ENCODE data around the gene TPX2. TPM values are rescaled to one million over a fixed set of nuclear protein-coding genes. Genes with fewer than 3 reads are reported as not detected.

Gene TPX2, protein sequence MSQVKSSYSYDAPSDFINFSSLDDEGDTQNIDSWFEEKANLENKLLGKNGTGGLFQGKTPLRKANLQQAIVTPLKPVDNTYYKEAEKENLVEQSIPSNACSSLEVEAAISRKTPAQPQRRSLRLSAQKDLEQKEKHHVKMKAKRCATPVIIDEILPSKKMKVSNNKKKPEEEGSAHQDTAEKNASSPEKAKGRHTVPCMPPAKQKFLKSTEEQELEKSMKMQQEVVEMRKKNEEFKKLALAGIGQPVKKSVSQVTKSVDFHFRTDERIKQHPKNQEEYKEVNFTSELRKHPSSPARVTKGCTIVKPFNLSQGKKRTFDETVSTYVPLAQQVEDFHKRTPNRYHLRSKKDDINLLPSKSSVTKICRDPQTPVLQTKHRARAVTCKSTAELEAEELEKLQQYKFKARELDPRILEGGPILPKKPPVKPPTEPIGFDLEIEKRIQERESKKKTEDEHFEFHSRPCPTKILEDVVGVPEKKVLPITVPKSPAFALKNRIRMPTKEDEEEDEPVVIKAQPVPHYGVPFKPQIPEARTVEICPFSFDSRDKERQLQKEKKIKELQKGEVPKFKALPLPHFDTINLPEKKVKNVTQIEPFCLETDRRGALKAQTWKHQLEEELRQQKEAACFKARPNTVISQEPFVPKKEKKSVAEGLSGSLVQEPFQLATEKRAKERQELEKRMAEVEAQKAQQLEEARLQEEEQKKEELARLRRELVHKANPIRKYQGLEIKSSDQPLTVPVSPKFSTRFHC
- 100 to 1,000 TPM; 148 to 159 TPM for total RNA-seq

- H3K9me3 Mint-ChIP-seq (ENCODE audit: low read depth): no peaks in the 10 kb centered on the region
- peaks cover 10% of the 10 kb centered on the region for H3K4me1 Mint-ChIP-seq
- H3K36me3 Mint-ChIP-seq: peaks cover 12% of the 10 kb centered on the region
- peak; percentile 91 for DNase-seq
- no peak within 1 kb of the TSS for H3K27ac Mint-ChIP-seq
- no peak within 1 kb of the TSS for H3K4me3 Mint-ChIP-seq
- peak; percentile 93 for ATAC-seq
- H3K27me3 Mint-ChIP-seq: peaks cover 5% of the 10 kb centered on the region
- CTCF ChIA-PET: interaction anchor here (1.0 to 6.7 kb wide), 11 partner anchors 9 to 179 kb away, joined by 3 to 59 read pairs (median 6); partner anchors contain the start of gene BCL2L1
Measured at GRCh38 chr20:31738729-31739549, at the start of gene TPX2. Gene TPX2 (plus strand): TSS chr20:31739290. CDS start chr20:31757477, 18,187 bp downstream.

DNA sequence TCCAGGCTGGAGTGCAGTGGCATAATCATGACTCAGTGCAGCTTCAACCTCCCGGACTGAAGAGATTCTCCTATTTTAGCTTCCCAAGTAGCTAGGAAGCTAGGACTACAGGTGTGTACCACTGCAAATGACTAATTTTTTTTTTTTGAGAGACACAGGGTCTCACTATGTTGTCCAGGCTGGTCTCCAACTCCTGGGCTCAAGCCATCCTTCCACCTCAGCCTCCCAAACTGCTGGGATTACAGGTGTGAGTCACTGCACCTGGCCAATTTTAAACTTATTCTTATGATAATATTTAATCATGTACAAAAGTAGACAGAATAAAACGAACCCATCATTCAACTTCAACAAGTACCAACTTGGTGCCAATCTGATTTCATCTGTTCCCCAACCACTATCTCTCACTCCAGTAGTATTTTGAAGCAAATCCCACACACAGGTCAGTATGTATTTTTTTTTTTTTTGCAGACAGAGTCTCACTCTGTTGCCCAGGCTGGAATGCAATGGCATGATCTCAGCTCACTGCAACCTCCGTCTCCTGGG lies 48.9 kb upstream of the TPX2 start:
- DNase-seq (no peak), ATAC-seq (no peak)
- H3K27ac Mint-ChIP-seq: peak overlapping the region; percentile 64
- H3K27me3 Mint-ChIP-seq: no peaks in the 10 kb centered on the region
- peaks cover 62% of the 10 kb centered on the region for H3K4me1 Mint-ChIP-seq
- no peaks in the 10 kb centered on the region for H3K9me3 Mint-ChIP-seq (ENCODE audit: low read depth)
- H3K36me3 Mint-ChIP-seq: peaks cover 44% of the 10 kb centered on the region
- CTCF ChIA-PET: no interaction called here
- H3K4me3 Mint-ChIP-seq: no peak overlapping the region

GRCh38 chr20:31691646-31692275 lies 47.3 kb upstream of the TPX2 start:
- ATAC-seq (no peak), DNase-seq (no peak)
- Mint-ChIP-seq H3K4me1 (peaks cover 57% of the 10 kb centered on the region), H3K36me3 (peaks cover 38% of the 10 kb centered on the region), H3K4me3 (no peak overlapping the region), H3K27me3 (no peaks in the 10 kb centered on the region), H3K27ac (peak overlapping the region; percentile 78), H3K9me3 (ENCODE audit: low read depth) (no peaks in the 10 kb centered on the region)
- CTCF ChIA-PET: interaction anchor here (0.6 to 1.7 kb wide), 7 partner anchors 9 to 238 kb away, joined by 3 to 15 read pairs (median 4); no protein-coding TSS in a partner anchor

- no peak for ATAC-seq
- CTCF ChIA-PET: interaction anchor here (0.8 to 11.0 kb wide), 5 partner anchors 8 to 31 kb away, joined by 3 to 120 read pairs (median 4); partner anchors contain the start of gene BCL2L1
- Mint-ChIP-seq H3K4me1 (peaks cover 60% of the 10 kb centered on the region), H3K27me3 (no peaks in the 10 kb centered on the region), H3K36me3 (peaks cover 35% of the 10 kb centered on the region), H3K27ac (no peak overlapping the region), H3K4me3 (no peak overlapping the region), H3K9me3 (ENCODE audit: low read depth) (no peaks in the 10 kb centered on the region)
- DNase-seq: no peak
Measured at GRCh38 chr20:31693402-31693801, 45.7 kb upstream of the TPX2 start.

GRCh38 chr20:31693987-31694661 lies 45.0 kb upstream of the TPX2 start:
- Mint-ChIP-seq H3K4me1 (peaks cover 61% of the 10 kb centered on the region), H3K36me3 (peaks cover 31% of the 10 kb centered on the region), H3K4me3 (no peak overlapping the region), H3K27me3 (no peaks in the 10 kb centered on the region), H3K27ac (peak overlapping the region; percentile 69), H3K9me3 (ENCODE audit: low read depth) (no peaks in the 10 kb centered on the region)
- ATAC-seq (no peak), DNase-seq (no peak)
- CTCF ChIA-PET: interaction anchor here (0.8 to 11.0 kb wide), 3 partner anchors 8 to 32 kb away, joined by 3 to 120 read pairs (median 19); partner anchors contain the start of gene BCL2L1

GRCh38 chr20:31694842-31695593 lies 44.1 kb upstream of the TPX2 start:
- DNase-seq (no peak), ATAC-seq (no peak)
- no peak overlapping the region for H3K4me3 Mint-ChIP-seq
- H3K4me1 Mint-ChIP-seq: peaks cover 68% of the 10 kb centered on the region
- H3K27ac Mint-ChIP-seq: peak overlapping the region; percentile 69
- CTCF ChIA-PET: interaction anchor here (3.3 to 11.0 kb wide), 2 partner anchors 24 to 33 kb away, joined by 19 to 120 read pairs; partner anchors contain the start of gene BCL2L1
- no peaks in the 10 kb centered on the region for H3K27me3 Mint-ChIP-seq
- H3K9me3 Mint-ChIP-seq (ENCODE audit: low read depth): no peaks in the 10 kb centered on the region
- peaks cover 28% of the 10 kb centered on the region for H3K36me3 Mint-ChIP-seq

DNA sequence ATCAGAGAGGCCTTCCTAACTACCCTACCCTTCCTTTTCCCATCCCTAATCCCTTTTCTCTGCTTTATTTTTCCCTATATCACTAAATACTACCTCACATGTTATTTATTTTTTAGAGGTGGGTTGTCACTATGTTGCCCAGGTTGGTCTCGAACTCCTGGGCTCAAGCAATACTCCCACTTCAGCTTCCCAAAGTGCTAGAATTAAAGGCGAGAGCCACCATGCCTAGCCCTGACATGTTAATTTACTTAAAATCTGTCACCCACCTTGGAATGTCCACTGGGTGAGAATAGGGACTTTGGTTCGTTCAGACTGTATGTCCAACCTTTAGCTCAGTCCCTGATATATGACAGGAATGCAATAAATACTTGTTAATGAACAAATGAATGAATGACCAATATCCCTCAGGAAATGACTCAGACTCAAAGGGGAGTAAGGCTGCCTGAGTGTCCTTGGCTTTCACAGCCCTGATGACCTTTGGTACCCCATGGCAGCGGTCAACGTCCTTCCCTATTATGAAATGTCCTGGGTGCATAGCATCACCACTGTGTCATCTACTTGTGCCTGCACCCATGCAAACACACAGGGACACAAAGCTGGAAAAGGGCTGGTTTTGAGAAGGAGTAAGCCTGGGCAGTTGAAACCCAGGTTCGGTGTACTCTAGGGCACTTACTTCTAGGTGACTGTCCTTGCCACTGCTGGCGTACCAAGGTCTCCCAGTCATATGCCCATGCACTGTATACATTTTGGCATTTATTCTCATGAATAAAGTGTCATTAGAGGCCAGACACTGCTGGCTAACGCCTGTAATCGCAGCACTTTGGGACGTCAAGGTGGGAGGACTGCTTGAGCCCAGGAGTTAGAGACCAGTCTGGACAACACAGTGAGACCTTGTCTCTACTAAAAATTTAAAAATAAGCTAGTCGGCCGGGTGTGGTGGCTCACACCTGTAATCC lies 43.0 kb upstream of the TPX2 start:
- Mint-ChIP-seq H3K27me3 (no peaks in the 10 kb centered on the region), H3K9me3 (ENCODE audit: low read depth) (no peaks in the 10 kb centered on the region), H3K4me3 (no peak overlapping the region), H3K4me1 (peaks cover 74% of the 10 kb centered on the region), H3K36me3 (peaks cover 31% of the 10 kb centered on the region), H3K27ac (peak overlapping the region; percentile 30)
- ATAC-seq: no peak
- CTCF ChIA-PET: interaction anchor here (1.6 to 11.0 kb wide), 4 partner anchors 23 to 83 kb away, joined by 4 to 120 read pairs (median 28); partner anchors contain the start of gene BCL2L1
- no peak for DNase-seq

GRCh38 chr20:31698243-31698802 lies 40.8 kb upstream of the TPX2 start:
- H3K27me3 Mint-ChIP-seq: no peaks in the 10 kb centered on the region
- no peak for ATAC-seq

GRCh38 chr20:31698803-31699718 lies 40.0 kb upstream of the TPX2 start:
- H3K27me3 Mint-ChIP-seq: no peaks in the 10 kb centered on the region
- no peaks in the 10 kb centered on the region for H3K9me3 Mint-ChIP-seq (ENCODE audit: low read depth)
- H3K4me1 Mint-ChIP-seq: peaks cover 66% of the 10 kb centered on the region
- DNase-seq (peak; percentile 67), ATAC-seq (peak; percentile 93)
- H3K4me3 Mint-ChIP-seq: peak overlapping the region; percentile 47
- CTCF ChIA-PET: interaction anchor here (0.6 to 11.0 kb wide), 10 partner anchors 10 to 38 kb away, joined by 3 to 120 read pairs (median 4); partner anchors contain the start of gene BCL2L1
- peaks cover 32% of the 10 kb centered on the region for H3K36me3 Mint-ChIP-seq
- H3K27ac Mint-ChIP-seq: peak overlapping the region; percentile 92

More at GRCh38 chr20:31698243-31698802, 40.8 kb upstream of the TPX2 start:
- DNase-seq: no peak
- Mint-ChIP-seq H3K9me3 (ENCODE audit: low read depth) (no peaks in the 10 kb centered on the region), H3K4me3 (no peak overlapping the region), H3K4me1 (peaks cover 69% of the 10 kb centered on the region), H3K36me3 (peaks cover 32% of the 10 kb centered on the region), H3K27ac (peak overlapping the region; percentile 92)
- CTCF ChIA-PET: interaction anchor here (0.6 to 11.0 kb wide), 9 partner anchors 13 to 37 kb away, joined by 3 to 120 read pairs (median 4); partner anchors contain the start of gene BCL2L1

Data from activated CD8-positive, alpha-beta memory T cell treated with anti-CD3 and anti-CD28 coated beads, Interleukin-2, amount 10 ng/mL, durations not matched to agents 7 days and 5 days (primary cell).